22Rv1 (cell line): ENCODE results near the gene PDK3.
A peak's percentile ranks its signal among the peaks of the same experiment; 100 is the strongest.

Experiments used
- H3K27ac ChIP-seq: fragments of 450-650 bp; 2 replicates; pipeline ENCODE4 v1.5.1; 2017
- CTCF ChIP-seq: fragments of 450-650 bp; IDR thresholded peaks from 2 replicates; pipeline ENCODE4 v1.5.1; 2017; ENCODE audit warnings: mild to moderate bottlenecking
- ZFX ChIP-seq: fragments of 450-650 bp; IDR thresholded peaks from 2 replicates; pipeline ENCODE4 v1.6.1; 2017; ENCODE audit warnings: antibody characterized with exemption, borderline replicate concordance

PDK3 gene

GRCh38 chrX:24464836-24465531 is at the start of gene PDK3:
PDK3 (plus strand) TSS chrX:24465286; CDS start chrX:24465456, 170 bp downstream.
- no peak for TF ChIP-seq ZFX
- TF ChIP-seq CTCF, result no peak
- peak within 1 kb of the TSS; percentile 57 for H3K27ac ChIP-seq

DNA sequence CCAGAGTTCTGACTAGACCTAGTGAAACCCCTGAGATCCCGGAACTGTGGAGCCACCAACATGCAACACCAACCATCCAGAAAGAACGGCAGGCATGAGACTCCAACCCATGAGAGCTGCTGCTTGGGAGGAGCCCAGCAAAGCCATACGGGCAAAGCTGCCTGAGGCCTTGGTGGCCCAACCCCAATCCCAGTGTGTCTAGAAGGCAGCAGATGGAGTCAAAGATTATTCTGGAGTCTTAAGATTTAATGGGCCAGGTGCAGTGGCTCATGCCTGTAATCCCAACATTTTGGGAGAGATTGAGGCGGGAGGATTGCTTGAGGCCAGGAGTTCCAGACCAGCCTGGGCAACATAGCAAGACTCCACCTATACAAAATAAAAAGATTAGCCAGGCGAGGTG is 49.2 kb upstream of the PDK3 start:
- no peak overlapping the region for H3K27ac ChIP-seq
- TF ChIP-seq CTCF (no peak), ZFX (no peak)

GRCh38 chrX:24423960-24424359 is 41.1 kb upstream of the PDK3 start:
- TF ChIP-seq ZFX, result no peak
- TF ChIP-seq CTCF, result no peak
- H3K27ac ChIP-seq, result no peak overlapping the region

DNA sequence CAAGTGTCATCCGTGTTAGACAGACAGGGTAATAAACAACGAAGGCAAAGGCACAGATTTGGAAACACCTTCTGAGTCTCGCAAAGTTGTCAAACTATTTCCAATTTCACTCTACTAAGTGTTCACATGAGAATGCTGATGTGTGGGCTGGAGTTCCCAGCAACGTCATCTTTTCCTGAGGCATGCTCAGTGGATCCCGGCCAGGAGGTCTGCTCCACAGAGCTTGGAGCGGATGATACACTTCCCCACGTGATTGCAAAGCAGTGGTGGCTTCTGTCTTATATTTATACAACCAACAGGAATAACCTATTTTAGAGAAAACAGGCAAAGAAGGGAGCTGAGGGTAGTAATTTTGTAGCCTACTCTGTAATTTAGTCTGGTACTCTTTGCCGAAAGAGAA is 40.1 kb upstream of the PDK3 start:
- no peak overlapping the region for H3K27ac ChIP-seq
- TF ChIP-seq CTCF (no peak), ZFX (no peak)

DNA sequence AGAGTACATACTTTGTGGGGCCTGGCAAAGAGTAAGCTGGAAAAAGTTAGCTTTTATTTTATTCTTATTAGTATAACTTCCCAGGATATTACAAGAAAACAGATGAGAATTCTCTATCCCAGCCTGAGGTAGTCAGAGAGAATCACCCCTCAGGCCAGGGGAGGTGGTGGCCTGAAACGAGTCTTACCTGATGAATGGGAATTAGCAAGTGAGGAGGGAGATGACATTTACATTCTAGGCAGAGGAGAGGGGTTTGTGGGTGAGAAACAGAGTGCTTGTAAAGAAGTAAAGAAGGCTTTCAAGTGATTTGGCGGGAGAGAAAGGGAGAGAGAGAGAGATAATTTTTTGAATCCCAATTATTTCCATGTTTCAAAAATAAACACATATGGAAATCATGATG is 39.3 kb upstream of the PDK3 start:
- TF ChIP-seq ZFX (no peak), CTCF (no peak)
- no peak overlapping the region for H3K27ac ChIP-seq

DNA sequence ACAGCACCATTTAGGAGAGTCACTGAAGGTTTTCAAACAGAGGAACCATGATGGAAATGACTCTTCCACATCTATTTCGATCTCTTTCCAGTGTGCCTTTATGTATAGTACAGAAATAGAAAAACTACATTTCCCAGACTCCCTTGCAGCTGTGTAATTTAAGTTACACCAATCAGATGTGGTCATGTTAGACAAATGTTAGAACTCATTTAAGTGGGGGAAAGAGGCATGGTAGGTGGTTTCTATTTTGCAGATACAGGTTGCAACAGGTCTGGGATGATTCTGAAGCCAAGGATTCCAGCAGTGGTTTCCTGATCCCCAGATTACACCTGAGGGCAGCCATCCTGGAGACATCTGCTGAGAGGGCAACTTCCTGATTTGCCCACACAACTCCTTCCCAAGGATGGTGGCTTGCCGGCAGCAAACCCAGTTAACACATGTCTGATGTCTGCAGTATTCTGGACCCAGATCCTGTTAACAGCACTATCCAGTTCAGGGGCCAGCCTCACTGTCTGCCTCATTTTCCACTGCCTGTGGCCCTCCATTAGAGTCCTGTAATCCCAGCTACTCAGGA is 38.7 kb upstream of the PDK3 start:
- H3K27ac ChIP-seq, result no peak overlapping the region

More for the DNA sequence above, 38.7 kb upstream of the PDK3 start:
- TF ChIP-seq ZFX (no peak), CTCF (no peak)
